IMR-90 (cell line): Measurements from ENCODE around the gene MAPRE2. TPM values are rescaled to one million over a fixed set of nuclear protein-coding genes. Genes with fewer than 3 reads are reported as not detected.

ENCODE experiments used
- ATAC-seq: fragments of 200-7000 bp; cut with Tn5 transposase; 2 replicates; pipeline ENCODE4 v1.9.1; 2020; ENCODE audit warnings: low read depth, mild to moderate bottlenecking, moderate library complexity
- BruUV-seq: library from RNA; stranded (reverse); fragments of 400-500 nt; replicated peaks from 2 replicates; lab custom pipeline; 2021; lab: Mats Ljungman, UMichigan
- CTCF ChIA-PET: fragments of 300-600 bp; formaldehyde crosslinking; extraction: SDS; loops from one replicate; lab custom pipeline; 2021; ENCODE audit warnings: antibody characterized with exemption; lab: Yijun Ruan, JAX
- POLR2A ChIA-PET: fragments of 300-600 bp; sonication (Branson Sonifier 250); formaldehyde crosslinking; loops from one replicate; lab custom pipeline; 2022; ENCODE audit warnings: antibody characterized with exemption; ENCODE audit not compliant: unreplicated experiment; lab: Charles Lee
- DNase-seq: peaks from one replicate; pipeline ENCODE4 v3.0.0; 2013
- H2AFZ ChIP-seq: replicated peaks from 2 replicates; pipeline ENCODE3; 2013; ENCODE audit warnings: low read length, mild to moderate bottlenecking; ENCODE audit not compliant: poor library complexity
- H2AK5ac ChIP-seq: 2 replicates; pipeline ENCODE4 v1.6.1; 2013; ENCODE audit warnings: low read depth, low read length, inconsistent platforms
- H2AK9ac ChIP-seq: replicated peaks from 2 replicates; pipeline ENCODE3; 2013; ENCODE audit warnings: mild to moderate bottlenecking, low read depth, low read length, moderate library complexity; ENCODE audit not compliant: poor library complexity
- H2BK120ac ChIP-seq: 2 replicates; pipeline ENCODE4 v1.6.1; 2013; ENCODE audit warnings: low read depth, low read length, inconsistent platforms
- H2BK15ac ChIP-seq: 3 replicates; pipeline ENCODE4 v1.6.1; 2013; ENCODE audit warnings: low read depth, low read length, inconsistent platforms
- H2BK20ac ChIP-seq: 2 replicates; pipeline ENCODE4 v1.6.1; 2013; ENCODE audit warnings: low read depth, mild to moderate bottlenecking, inconsistent platforms, low read length, moderate library complexity
- H2BK5ac ChIP-seq: 2 replicates; pipeline ENCODE4 v1.6.1; 2013; ENCODE audit warnings: mild to moderate bottlenecking, low read depth, low read length, inconsistent platforms; ENCODE audit not compliant: poor library complexity, severe bottlenecking
- H3K14ac ChIP-seq: replicated peaks from 2 replicates; pipeline ENCODE4 v1.6.1; 2013; ENCODE audit warnings: low read depth, low read length, inconsistent platforms
- H3K18ac ChIP-seq: 2 replicates; pipeline ENCODE4 v1.6.1; 2013; ENCODE audit warnings: low read depth, low read length, control low read depth
- H3K23ac ChIP-seq: 2 replicates; pipeline ENCODE4 v1.6.1; 2013; ENCODE audit warnings: low read depth, low read length, inconsistent platforms
- H3K27ac ChIP-seq: 2 replicates; pipeline ENCODE4 v1.5.1; 2013; ENCODE audit warnings: mild to moderate bottlenecking, control low read depth, low read length; ENCODE audit not compliant: insufficient read depth
- H3K27me3 ChIP-seq: 2 replicates; pipeline ENCODE4 v1.6.1; 2013; ENCODE audit warnings: low read length; ENCODE audit not compliant: control insufficient read depth, insufficient read depth
- H3K36me3 ChIP-seq: 2 replicates; pipeline ENCODE4 v1.6.1; 2013; ENCODE audit warnings: low read length, mixed read lengths; ENCODE audit not compliant: control insufficient read depth, insufficient read depth
- H3K4ac ChIP-seq: 2 replicates; pipeline ENCODE4 v1.6.1; 2013; ENCODE audit warnings: low read depth, low read length, inconsistent platforms
- H3K4me1 ChIP-seq: 2 replicates; pipeline ENCODE4 v1.6.1; 2013; ENCODE audit warnings: low read length, mixed read lengths; ENCODE audit not compliant: control insufficient read depth, insufficient read depth
- H3K4me2 ChIP-seq: 2 replicates; pipeline ENCODE4 v1.6.1; 2013; ENCODE audit warnings: low read depth, mild to moderate bottlenecking, control low read depth, low read length, moderate library complexity
- H3K4me3 ChIP-seq: 2 replicates; pipeline ENCODE4 v1.5.1; 2013; ENCODE audit warnings: low read depth, mild to moderate bottlenecking, control low read depth, low read length, moderate library complexity; ENCODE audit not compliant: insufficient read depth
- H3K56ac ChIP-seq: 2 replicates; pipeline ENCODE4 v1.6.1; 2013; ENCODE audit warnings: low read length, inconsistent platforms; ENCODE audit not compliant: insufficient read depth; ENCODE audit errors: extremely low read depth
- H3K79me1 ChIP-seq, 2 experiments: 2 replicates each; pipeline ENCODE4 v1.6.1; 2013; ENCODE audit warnings: low read length in 2 of 2, inconsistent platforms in 1 of 2, low read depth in 1 of 2
- H3K9ac ChIP-seq: 2 replicates; pipeline ENCODE4 v1.6.1; 2013; ENCODE audit warnings: low read depth, low read length, control low read depth
- H3K9me1 ChIP-seq: 2 replicates; pipeline ENCODE4 v1.6.1; 2013; ENCODE audit warnings: low read length, inconsistent platforms; ENCODE audit not compliant: insufficient read depth
- H3K9me3 ChIP-seq: 2 replicates; pipeline ENCODE4 v1.6.1; 2013; ENCODE audit warnings: low read length; ENCODE audit not compliant: control insufficient read depth, insufficient read depth
- H4K20me1 ChIP-seq: 2 replicates; pipeline ENCODE4 v1.6.1; 2013; ENCODE audit warnings: low read length, inconsistent platforms; ENCODE audit not compliant: insufficient read depth
- H4K5ac ChIP-seq: 2 replicates; pipeline ENCODE4 v1.6.1; 2013; ENCODE audit warnings: mild to moderate bottlenecking, low read depth, low read length, control low read depth
- H4K8ac ChIP-seq, 2 experiments: 2 replicates each; pipeline ENCODE4 v1.6.1; 2013; ENCODE audit warnings: low read depth in 2 of 2, low read length in 2 of 2, control low read depth in 1 of 2, inconsistent platforms in 1 of 2
- H4K91ac ChIP-seq: 2 replicates; pipeline ENCODE4 v1.6.1; 2013; ENCODE audit warnings: low read depth, low read length, inconsistent platforms; ENCODE audit not compliant: insufficient read depth
- CTCF ChIP-seq: conservative IDR thresholded peaks from 2 replicates; pipeline ENCODE4 v1.5.1; 2012; ENCODE audit warnings: mild to moderate bottlenecking, low read depth, low read length, improper control_type of control experiment
- ELK1 ChIP-seq: fragments of 150-350 bp; IDR thresholded peaks from 2 replicates; pipeline ENCODE4 v1.6.1; 2016; ENCODE audit warnings: low read depth, mild to moderate bottlenecking, low read length, moderate library complexity, borderline replicate concordance
- FOS ChIP-seq: fragments of 150-350 bp; IDR thresholded peaks from 2 replicates; pipeline ENCODE4 v1.6.1; 2016; ENCODE audit warnings: low read depth, low read length
- NFE2L2 ChIP-seq: fragments of 150-350 bp; IDR thresholded peaks from 2 replicates; pipeline ENCODE4 v1.6.1; 2016; ENCODE audit warnings: low read depth, mild to moderate bottlenecking, low read length
- RCOR1 ChIP-seq: IDR thresholded peaks from 2 replicates; pipeline ENCODE4 v1.6.1; 2012; ENCODE audit warnings: mild to moderate bottlenecking, low read length, improper control_type of control experiment; ENCODE audit not compliant: insufficient replicate concordance
- SMC3 ChIP-seq: fragments of 150-350 bp; IDR thresholded peaks from 2 replicates; pipeline ENCODE4 v1.6.1; 2016; ENCODE audit warnings: low read depth, mild to moderate bottlenecking, antibody characterized with exemption, low read length, moderate library complexity
- WGBS, 2 experiments: methylation state at CpG; one replicate each; pipeline versions ENCODE4 v1.1.5 to v1.1.7; 2013; ENCODE audit warnings: missing lambda C conversion rate in 2 of 2; ENCODE audit not compliant: insufficient read length in 1 of 2; ENCODE audit errors: extremely low coverage in 2 of 2; 5-methylcytosine and 5-hydroxymethylcytosine counted together
- dilution Hi-C: fragments of 300-500 bp; cut with HindIII; formaldehyde crosslinking; loops from one replicate; pipeline ENCODE4 v1.14.3; 2018; ENCODE audit warnings: low sequenced_read_pairs; ENCODE audit not compliant: unreplicated experiment
- in situ Hi-C: fragments of 300-500 bp; cut with MboI; formaldehyde crosslinking; loops from 3 replicates; pipeline ENCODE4 v1.14.3; 2019; ENCODE audit warnings: low sequenced_read_pairs, inconsistent platforms, mixed read lengths
- intact Hi-C: fragments of 100-400 bp; cut with micrococcal nuclease; formaldehyde crosslinking; loops from 2 replicates; pipeline ENCODE4 v1.10.0; 2022
- polyA plus RNA-seq, 3 experiments: library from polyadenylated mRNA; depleted of rRNA; stranded (reverse); fragments of >200 nt; gene quantifications; 2 replicates each; pipeline ENCODE4 v1.2.3, GENCODE V29; 2012; ENCODE audit warnings: low replicate concordance in 1 of 3
- total RNA-seq: library from RNA; depleted of rRNA; stranded (reverse); fragments of >200 nt; gene quantifications from 2 replicates; pipeline ENCODE4 v1.2.3, GENCODE V29; 2012

The MAPRE2 gene
- total and polyA plus RNA-seq, 2 of the 4 experiments (the other 2 are of a cell fraction): 19.6 to 23.8 TPM

- CTCF ChIA-PET: no interaction called here
- POLR2A ChIA-PET: no interaction called here
- Histone ChIP-seq H2BK20ac (no peak overlapping the region), H3K23ac (no peak overlapping the region), H3K9me1 (no peaks in the 10 kb centered on the region), H2BK5ac (no peak overlapping the region), H4K8ac (no peak overlapping the region), H3K56ac (no peak overlapping the region), H3K27me3 (peaks cover 5% of the 10 kb centered on the region), H2BK15ac (no peak overlapping the region), H3K14ac (no peak overlapping the region), H4K5ac (no peak overlapping the region), H4K91ac (no peak overlapping the region), H3K4me1 (no peaks in the 10 kb centered on the region), H2AFZ (no peak overlapping the region), H3K4me2 (no peak overlapping the region), H3K79me1 (no peaks in the 10 kb centered on the region), H2AK9ac (no peak overlapping the region), H4K20me1 (no peaks in the 10 kb centered on the region), H3K9ac (no peak overlapping the region), H2BK120ac (no peak overlapping the region), H3K4ac (no peak overlapping the region), H3K27ac (no peak overlapping the region), H3K18ac (no peak overlapping the region), H3K36me3 (no peaks in the 10 kb centered on the region), H3K9me3 (no peaks in the 10 kb centered on the region), H2AK5ac (no peak overlapping the region), H3K4me3 (no peak overlapping the region)
- intact Hi-C loops: no loop called here
- DNase-seq (no peak), ATAC-seq (no peak)
- BruUV-seq: no TSS peak
- WGBS, 2 experiments: no CpG with 5 or more reads among the region's 2 CpGs
- dilution Hi-C loops: no loop called here
- in situ Hi-C loops: no loop called here
- TF ChIP-seq ELK1: no peak
- TF ChIP-seq FOS: no peak
- TF ChIP-seq SMC3: no peak
- no peak for TF ChIP-seq NFE2L2
- no peak for TF ChIP-seq CTCF
- TF ChIP-seq RCOR1: no peak
Observed at GRCh38 chr18:35172451-35173035, 131.3 kb downstream of the MAPRE2 start.
